Activated CD8-positive, alpha-beta T cell treated with anti-CD3 and anti-CD28 coated beads for 36 hours (primary cell): Measurements from ENCODE around the gene FAXC. TPM values are rescaled to one million over a fixed set of nuclear protein-coding genes. Genes with fewer than 3 reads are reported as not detected.

Experiments
- ATAC-seq: fragments of 200-7000 bp; cut with Tn5 transposase; one replicate; pipeline ENCODE4 v1.10.0; 2021; ENCODE audit warnings: mild to moderate bottlenecking, moderate library complexity
- CTCF ChIA-PET: fragments of 350-600 bp; sonication (Branson Sonifier 250); formaldehyde crosslinking; loops from one replicate; lab custom pipeline; 2021; ENCODE audit warnings: antibody characterized with exemption; lab: Charles Lee
- POLR2A ChIA-PET: fragments of 350-600 bp; sonication (Branson Sonifier 250); formaldehyde crosslinking; loops from one replicate; lab custom pipeline; 2021; ENCODE audit warnings: antibody characterized with exemption; lab: Charles Lee
- DNase-seq: peaks from one replicate; pipeline ENCODE4 v3.0.0-alpha.2; 2020
- H3K27ac Mint-ChIP-seq: one replicate; pipeline ENCODE4 v1.8.0; 2021; ENCODE audit warnings: mild to moderate bottlenecking, mixed read lengths
- H3K27me3 Mint-ChIP-seq: one replicate; pipeline ENCODE4 v1.8.0; 2021; ENCODE audit warnings: mixed read lengths
- H3K36me3 Mint-ChIP-seq: one replicate; pipeline ENCODE4 v1.8.0; 2021; ENCODE audit warnings: low read depth, mixed read lengths
- H3K4me1 Mint-ChIP-seq: one replicate; pipeline ENCODE4 v1.8.0; 2021; ENCODE audit warnings: low read depth, mixed read lengths
- H3K4me3 Mint-ChIP-seq: one replicate; pipeline ENCODE4 v1.8.0; 2021; ENCODE audit warnings: mild to moderate bottlenecking, moderate library complexity, mixed read lengths
- H3K9me3 Mint-ChIP-seq: one replicate; pipeline ENCODE4 v1.8.0; 2021; ENCODE audit warnings: mixed read lengths
- CTCF ChIP-seq: fragments of 200-600 bp; IDR thresholded peaks from one replicate; pipeline ENCODE4 v1.8.0; 2022; ENCODE audit warnings: antibody characterized with exemption, mild to moderate bottlenecking
- intact Hi-C: fragments of 100-400 bp; cut with micrococcal nuclease; formaldehyde crosslinking; loops from one replicate; pipeline ENCODE4 v1.10.0; 2022
- total RNA-seq, 2 experiments: library from RNA; stranded (reverse); gene quantifications; one replicate each; pipeline ENCODE4 v1.2.3, GENCODE V29; 2021

The FAXC gene
- total RNA-seq, 2 experiments from 2014 or later: not detected

- no peak for ATAC-seq
- ChIA-PET POLR2A (no interaction called here), CTCF (no interaction called here)
These were observed 53.2 kb downstream of the FAXC start for GRCh38 chr6:99296261-99296660.

GRCh38 chr6:99295276-99295675 lies 54.2 kb downstream of the FAXC start:
- no peak for TF ChIP-seq CTCF
- H3K9me3 Mint-ChIP-seq: no peaks in the 10 kb centered on the region
- intact Hi-C loops: no loop called here
- no peak overlapping the region for H3K27ac Mint-ChIP-seq
- no peaks in the 10 kb centered on the region for H3K36me3 Mint-ChIP-seq
- ChIA-PET POLR2A (interaction anchor here (1.7 kb wide), 1 partner anchor 9 kb away, joined by 3 read pairs; no protein-coding TSS in a partner anchor), CTCF (no interaction called here)
- DNase-seq: no peak
- H3K27me3 Mint-ChIP-seq: peaks cover 11% of the 10 kb centered on the region
- H3K4me1 Mint-ChIP-seq: no peaks in the 10 kb centered on the region
- no peak overlapping the region for H3K4me3 Mint-ChIP-seq
- ATAC-seq: no peak

More at GRCh38 chr6:99296261-99296660, 53.2 kb downstream of the FAXC start:
- TF ChIP-seq CTCF: no peak
- intact Hi-C loops: no loop called here
- H3K27me3 Mint-ChIP-seq: peaks cover 11% of the 10 kb centered on the region
- no peak for DNase-seq
- H3K4me3 Mint-ChIP-seq: no peak overlapping the region
- no peaks in the 10 kb centered on the region for H3K36me3 Mint-ChIP-seq
- H3K9me3 Mint-ChIP-seq: no peaks in the 10 kb centered on the region
- no peaks in the 10 kb centered on the region for H3K4me1 Mint-ChIP-seq
- no peak overlapping the region for H3K27ac Mint-ChIP-seq

DNA sequence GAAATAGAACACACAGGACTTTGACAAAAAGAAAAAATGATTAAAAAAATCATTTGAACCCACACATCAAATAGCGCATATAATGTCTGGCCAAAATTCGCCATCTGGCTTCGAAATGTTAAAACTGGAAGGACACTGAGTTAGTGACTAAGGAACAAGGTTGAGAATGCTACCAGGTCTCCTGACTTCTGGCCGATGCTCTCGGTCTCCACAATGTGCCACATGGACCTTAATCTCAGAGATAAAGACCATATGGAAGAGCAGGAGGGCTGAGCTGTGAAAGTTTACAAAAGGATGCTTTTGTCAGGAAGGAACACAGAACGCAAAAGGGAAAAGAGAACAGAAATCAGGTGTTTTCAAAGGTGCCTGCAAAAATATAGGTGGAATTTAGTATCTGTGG lies 54.7 kb downstream of the FAXC start:
- ATAC-seq (no peak), DNase-seq (no peak)
- ChIA-PET POLR2A (interaction anchor here (1.7 kb wide), 1 partner anchor 9 kb away, joined by 3 read pairs; no protein-coding TSS in a partner anchor), CTCF (no interaction called here)
- H3K27ac Mint-ChIP-seq: no peak overlapping the region
- H3K9me3 Mint-ChIP-seq: no peaks in the 10 kb centered on the region
- H3K36me3 Mint-ChIP-seq: no peaks in the 10 kb centered on the region
- no peaks in the 10 kb centered on the region for H3K4me1 Mint-ChIP-seq
- intact Hi-C loops: no loop called here
- peaks cover 10% of the 10 kb centered on the region for H3K27me3 Mint-ChIP-seq
- no peak for TF ChIP-seq CTCF
- H3K4me3 Mint-ChIP-seq: no peak overlapping the region

DNA sequence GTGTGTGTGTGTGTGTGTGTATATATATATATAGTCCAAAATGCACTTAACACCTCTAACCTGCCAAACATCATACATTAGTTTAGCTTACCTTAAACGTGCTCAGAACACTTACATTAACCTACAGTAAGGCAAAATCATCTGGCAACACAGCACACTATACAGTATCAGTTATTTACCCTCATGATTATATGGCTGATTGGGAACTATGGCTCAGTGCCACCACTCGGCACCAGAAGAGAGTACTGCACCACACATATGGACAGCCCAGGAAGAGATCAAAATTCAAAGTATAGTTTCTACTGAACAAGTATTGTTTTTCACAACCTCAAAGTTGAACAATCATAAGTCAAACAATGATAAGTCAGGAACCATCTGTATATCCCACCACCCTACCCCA lies 59.8 kb downstream of the FAXC start:
- ChIA-PET POLR2A (no interaction called here), CTCF (interaction anchor here (0.7 kb wide), 1 partner anchor 39 kb away, joined by 3 read pairs; no protein-coding TSS in a partner anchor)
- ATAC-seq: no peak
- no peak overlapping the region for H3K4me3 Mint-ChIP-seq
- no peak for TF ChIP-seq CTCF
- H3K9me3 Mint-ChIP-seq: no peaks in the 10 kb centered on the region
- no peaks in the 10 kb centered on the region for H3K4me1 Mint-ChIP-seq
- no peak for DNase-seq
- intact Hi-C loops: no loop called here
- no peaks in the 10 kb centered on the region for H3K36me3 Mint-ChIP-seq
- no peak overlapping the region for H3K27ac Mint-ChIP-seq
- H3K27me3 Mint-ChIP-seq: peaks cover 12% of the 10 kb centered on the region

- CTCF ChIA-PET: no interaction called here
- H3K9me3 Mint-ChIP-seq: no peaks in the 10 kb centered on the region
- intact Hi-C loops: no loop called here
These were observed 60.8 kb downstream of the FAXC start for GRCh38 chr6:99288668-99289067.

More at GRCh38 chr6:99288668-99289067, 60.8 kb downstream of the FAXC start:
- Mint-ChIP-seq H3K4me3 (no peak overlapping the region), H3K27ac (no peak overlapping the region), H3K27me3 (peaks cover 10% of the 10 kb centered on the region), H3K36me3 (no peaks in the 10 kb centered on the region), H3K4me1 (no peaks in the 10 kb centered on the region)
- DNase-seq (no peak), ATAC-seq (no peak)
- no peak for TF ChIP-seq CTCF
- POLR2A ChIA-PET: interaction anchor here (0.6 kb wide), 1 partner anchor 22 kb away, joined by 3 read pairs; no protein-coding TSS in a partner anchor
